Measurements from ENCODE around the gene CCN5.

GRCh38 chr20:44688053-44688625, 27.0 kb upstream of the CCN5 start:
- TF ChIP-seq CTCF (IDR thresholded peaks at IDR 0.05; ENCODE audit: low read depth, low read length) (no peak), MYC (IDR thresholded peaks at IDR 0.05; ENCODE audit: low read depth, low read length) (no peak), POLR2A (IDR thresholded peaks at IDR 0.05; ENCODE audit: extremely low read depth, insufficient read length) (no peak)
- TF ChIP-seq, protein P1, sequence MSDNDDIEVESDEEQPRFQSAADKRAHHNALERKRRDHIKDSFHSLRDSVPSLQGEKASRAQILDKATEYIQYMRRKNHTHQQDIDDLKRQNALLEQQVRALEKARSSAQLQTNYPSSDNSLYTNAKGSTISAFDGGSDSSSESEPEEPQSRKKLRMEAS (IDR thresholded peaks at IDR 0.05; ENCODE audit: low read depth, low read length), result no peak
